Natural killer cell (primary cell): ENCODE results near the gene SLC27A4. TPM values are rescaled to one million over a fixed set of nuclear protein-coding genes. Genes with fewer than 3 reads are reported as not detected.

Experiments
- ATAC-seq, 3 donors: fragments of 150-1000 bp in 2 of 3; fragments of 200-7000 bp in 1 of 3; cut with Tn5 transposase; 1 replicate in 1 of 3; 2 replicates in 2 of 3; pipeline ENCODE4 v1.10.0; 2021; ENCODE audit warnings: mild to moderate bottlenecking in 2 of 3, moderate library complexity in 2 of 3
- DNase-seq, 2 donors: peaks; one replicate each; pipeline versions ENCODE4 v3.0.0 to v3.0.0-alpha.2; 2013 to 2021; ENCODE audit warnings: mixed read lengths in 1 of 2
- H3K27ac ChIP-seq: one replicate; pipeline ENCODE4 v1.5.1; 2013; ENCODE audit warnings: mild to moderate bottlenecking, low read length
- H3K27me3 ChIP-seq: one replicate; pipeline ENCODE4 v1.6.1; 2013; ENCODE audit warnings: low read length; ENCODE audit not compliant: control insufficient read depth, insufficient read depth
- H3K36me3 ChIP-seq: one replicate; pipeline ENCODE4 v1.6.1; 2013; ENCODE audit warnings: low read length; ENCODE audit not compliant: control insufficient read depth, insufficient read depth
- H3K4me1 ChIP-seq: one replicate; pipeline ENCODE4 v1.6.1; 2013; ENCODE audit warnings: low read length; ENCODE audit not compliant: control insufficient read depth, insufficient read depth
- H3K4me3 ChIP-seq: one replicate; pipeline ENCODE4 v1.5.1; 2013; ENCODE audit warnings: low read length
- H3K9me3 ChIP-seq: one replicate; pipeline ENCODE4 v1.6.1; 2013; ENCODE audit warnings: low read length; ENCODE audit not compliant: control insufficient read depth, insufficient read depth
- H3K27ac Mint-ChIP-seq, 2 donors: one replicate each; pipeline ENCODE4 v1.8.0; 2022; ENCODE audit warnings: mild to moderate bottlenecking in 2 of 2, mixed read lengths in 2 of 2, moderate library complexity in 1 of 2
- H3K27me3 Mint-ChIP-seq, 2 donors: one replicate each; pipeline ENCODE4 v1.8.0; 2022; ENCODE audit warnings: low read depth in 2 of 2, mixed read lengths in 2 of 2
- H3K36me3 Mint-ChIP-seq: one replicate; pipeline ENCODE4 v1.8.0; 2022; ENCODE audit warnings: mixed read lengths
- H3K4me1 Mint-ChIP-seq, 2 donors: one replicate each; pipeline ENCODE4 v1.8.0; 2022; ENCODE audit warnings: mixed read lengths in 2 of 2
- H3K4me3 Mint-ChIP-seq: one replicate; pipeline ENCODE4 v1.8.0; 2022; ENCODE audit warnings: mild to moderate bottlenecking, moderate library complexity, mixed read lengths
- H3K9me3 Mint-ChIP-seq, 2 donors: one replicate each; pipeline ENCODE4 v1.8.0; 2022; ENCODE audit warnings: mixed read lengths in 2 of 2
- WGBS: methylation state at CpG from one replicate; pipeline ENCODE4 v1.1.7; 2013; ENCODE audit warnings: missing lambda C conversion rate; ENCODE audit not compliant: insufficient coverage; 5-methylcytosine and 5-hydroxymethylcytosine counted together
- intact Hi-C: fragments of 100-400 bp; cut with micrococcal nuclease; formaldehyde crosslinking; loops from one replicate; pipeline ENCODE4 v1.14.2; 2022
- total RNA-seq, 4 donors: library from RNA; stranded (reverse); fragments of 120-200 nt in 1 of 4; gene quantifications; one replicate each; pipeline versions ENCODE4 v1.2.3 to v1.2.4, GENCODE V29; 2013 to 2022
- TF ChIP-seq, protein P1 (sequence below): fragments of 200-600 bp; IDR thresholded peaks from one replicate; pipeline ENCODE4 v1.8.0; 2022; ENCODE audit warnings: antibody characterized with exemption

Gene SLC27A4
- total RNA-seq, 3 donors from 2014 or later (not counting 1 experiment from before 2014, with no cell fraction given), result 7.7 to 12.3 (median 11.2) TPM

DNA sequence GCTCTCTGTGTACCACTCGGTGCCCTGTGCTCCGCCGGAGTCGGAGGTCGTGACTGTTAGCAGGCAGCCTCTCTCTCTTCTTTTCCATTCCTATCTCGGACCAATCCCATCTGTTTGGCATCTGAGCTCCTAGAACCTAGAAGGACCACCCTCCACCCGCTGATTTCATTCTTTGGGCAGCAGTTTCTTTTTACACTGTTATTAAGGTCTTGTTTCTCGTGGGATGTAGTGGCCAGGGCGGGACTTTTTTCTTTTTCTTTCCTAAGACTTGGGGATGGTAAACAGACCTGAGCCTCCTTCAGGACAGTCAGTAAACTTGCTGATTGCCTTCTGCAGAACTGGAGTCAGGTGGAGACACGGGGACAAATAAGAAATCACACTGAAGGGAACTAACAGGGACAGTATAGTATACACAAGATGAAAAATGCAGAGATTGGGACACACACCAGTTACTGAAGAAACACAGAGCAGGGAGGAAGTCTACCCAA is 31.3 kb downstream of the SLC27A4 start:
- WGBS, result under 1% methylated on average over 9 of the region's 10 CpGs
- Mint-ChIP-seq H3K27ac (peak overlapping the region; percentile 96 to 99), H3K9me3 (no peaks in the 10 kb centered on the region), H3K27me3 (peaks cover 0 to 2% of the 10 kb centered on the region in 2 donors), H3K36me3 (no peaks in the 10 kb centered on the region), H3K4me1 (peaks cover 29 to 31% of the 10 kb centered on the region in 2 donors), H3K4me3 (peak overlapping the region; percentile 96)
- H3K4me3 ChIP-seq, result peak overlapping the region; percentile 72
- intact Hi-C loops, result loop anchor here (1.0 kb wide), 1 partner anchor 49 kb away; the partner anchor contains the start of genes COQ4 and TRUB2
- no peaks in the 10 kb centered on the region for H3K9me3 ChIP-seq
- no peaks in the 10 kb centered on the region for H3K27me3 ChIP-seq
- peaks cover 2% of the 10 kb centered on the region for H3K36me3 ChIP-seq
- peak overlapping the region; percentile 82 for H3K27ac ChIP-seq
- DNase-seq, result no peak
- TF ChIP-seq, protein P1, sequence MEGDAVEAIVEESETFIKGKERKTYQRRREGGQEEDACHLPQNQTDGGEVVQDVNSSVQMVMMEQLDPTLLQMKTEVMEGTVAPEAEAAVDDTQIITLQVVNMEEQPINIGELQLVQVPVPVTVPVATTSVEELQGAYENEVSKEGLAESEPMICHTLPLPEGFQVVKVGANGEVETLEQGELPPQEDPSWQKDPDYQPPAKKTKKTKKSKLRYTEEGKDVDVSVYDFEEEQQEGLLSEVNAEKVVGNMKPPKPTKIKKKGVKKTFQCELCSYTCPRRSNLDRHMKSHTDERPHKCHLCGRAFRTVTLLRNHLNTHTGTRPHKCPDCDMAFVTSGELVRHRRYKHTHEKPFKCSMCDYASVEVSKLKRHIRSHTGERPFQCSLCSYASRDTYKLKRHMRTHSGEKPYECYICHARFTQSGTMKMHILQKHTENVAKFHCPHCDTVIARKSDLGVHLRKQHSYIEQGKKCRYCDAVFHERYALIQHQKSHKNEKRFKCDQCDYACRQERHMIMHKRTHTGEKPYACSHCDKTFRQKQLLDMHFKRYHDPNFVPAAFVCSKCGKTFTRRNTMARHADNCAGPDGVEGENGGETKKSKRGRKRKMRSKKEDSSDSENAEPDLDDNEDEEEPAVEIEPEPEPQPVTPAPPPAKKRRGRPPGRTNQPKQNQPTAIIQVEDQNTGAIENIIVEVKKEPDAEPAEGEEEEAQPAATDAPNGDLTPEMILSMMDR, result no peak
- H3K4me1 ChIP-seq, result peaks cover 21% of the 10 kb centered on the region
- no peak for ATAC-seq

DNA sequence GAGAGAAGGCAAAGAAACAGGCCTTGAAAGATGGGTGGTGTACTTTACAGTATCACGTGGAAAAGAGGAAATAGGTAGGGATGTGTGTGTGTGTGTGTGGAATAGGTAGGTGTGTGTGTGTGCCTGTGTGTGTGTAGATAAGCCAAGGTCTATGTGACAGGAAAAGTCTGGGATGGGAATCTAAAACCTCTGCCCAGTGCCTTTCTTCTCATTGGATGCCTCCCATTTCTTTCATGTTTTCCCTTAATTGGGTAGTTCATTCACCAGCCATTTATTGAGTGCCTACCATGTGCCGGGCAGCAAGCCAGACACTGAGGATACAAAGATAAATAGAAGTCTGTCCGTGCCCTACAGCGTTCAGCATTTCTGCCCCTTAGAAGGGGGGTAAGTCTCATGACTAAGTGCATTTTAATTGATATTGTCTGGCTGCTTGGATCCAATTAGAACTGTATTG is 31.9 kb downstream of the SLC27A4 start:
- H3K4me1 ChIP-seq, result peaks cover 21% of the 10 kb centered on the region
- Mint-ChIP-seq H3K4me3 (peak overlapping the region; percentile 96), H3K27ac (peak overlapping the region; percentile 96 to 99), H3K36me3 (no peaks in the 10 kb centered on the region), H3K9me3 (no peaks in the 10 kb centered on the region), H3K4me1 (peaks cover 29 to 31% of the 10 kb centered on the region in 2 donors), H3K27me3 (no peaks in the 10 kb centered on the region)
- no peak for DNase-seq
- ATAC-seq, result no peak
- H3K27ac ChIP-seq, result no peak overlapping the region
- no peaks in the 10 kb centered on the region for H3K27me3 ChIP-seq
- WGBS, result 28% methylated on average over 4 of the region's 4 CpGs
- H3K4me3 ChIP-seq, result no peak overlapping the region
- intact Hi-C loops, result no loop called here
- TF ChIP-seq, protein P1, result no peak
- no peaks in the 10 kb centered on the region for H3K9me3 ChIP-seq
- peaks cover 2% of the 10 kb centered on the region for H3K36me3 ChIP-seq

DNA sequence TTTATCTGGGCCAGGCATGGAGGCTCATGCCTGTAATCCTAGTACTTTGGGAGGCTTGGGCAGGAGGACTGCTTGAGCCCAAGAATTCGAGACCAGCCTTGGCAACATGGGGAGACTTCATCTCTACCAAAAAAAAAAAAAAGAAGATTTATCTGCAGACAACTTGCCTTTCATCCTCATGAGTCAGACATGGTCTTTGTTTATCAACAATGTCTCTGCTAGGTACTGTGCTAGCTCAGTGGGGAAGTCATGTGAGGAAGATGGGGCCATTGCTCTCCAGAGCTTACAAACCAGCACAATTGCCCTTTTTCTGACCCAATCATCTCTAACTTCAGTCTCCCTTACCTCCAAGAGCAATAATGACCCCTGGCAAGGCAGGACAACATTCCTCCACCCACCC is 32.5 kb downstream of the SLC27A4 start:
- Mint-ChIP-seq H3K9me3 (no peaks in the 10 kb centered on the region), H3K4me3 (peak overlapping the region; percentile 76), H3K4me1 (peaks cover 29 to 31% of the 10 kb centered on the region in 2 donors), H3K27ac (peak overlapping the region; percentile 96 to 99), H3K36me3 (no peaks in the 10 kb centered on the region), H3K27me3 (no peaks in the 10 kb centered on the region)
- TF ChIP-seq, protein P1, result no peak
- H3K4me1 ChIP-seq, result peaks cover 21% of the 10 kb centered on the region
- H3K36me3 ChIP-seq, result peaks cover 3% of the 10 kb centered on the region
- WGBS, result 100% methylated on average over 1 of the region's 1 CpG
- no peaks in the 10 kb centered on the region for H3K9me3 ChIP-seq
- DNase-seq (no peak), ATAC-seq (no peak)
- no peak overlapping the region for H3K27ac ChIP-seq
- intact Hi-C loops, result no loop called here
- no peak overlapping the region for H3K4me3 ChIP-seq
- H3K27me3 ChIP-seq, result no peaks in the 10 kb centered on the region

DNA sequence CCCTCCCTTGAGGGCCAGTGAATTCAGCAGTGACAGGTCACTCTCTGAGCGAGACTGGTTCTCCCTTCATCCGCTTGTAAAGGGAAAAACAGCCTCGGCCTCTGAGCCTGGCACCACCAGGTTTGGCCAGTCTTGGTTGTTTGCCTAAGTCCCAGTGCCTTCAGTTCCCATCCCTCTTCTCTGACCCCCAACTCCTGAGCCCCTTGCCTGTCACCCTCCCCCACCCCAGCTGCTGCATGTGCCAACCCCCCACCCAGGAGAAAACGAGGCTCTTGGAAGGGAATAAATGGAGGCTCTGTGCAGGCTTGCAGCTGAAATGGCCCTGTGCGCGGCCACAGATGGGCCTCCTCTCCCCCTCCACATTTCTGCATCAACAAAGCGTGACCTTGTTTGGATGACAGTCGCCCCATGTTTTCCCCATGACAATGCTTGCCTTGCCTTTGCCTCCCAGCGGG is 33.9 kb downstream of the SLC27A4 start:
- no peak overlapping the region for H3K4me3 Mint-ChIP-seq
- no peaks in the 10 kb centered on the region for H3K9me3 Mint-ChIP-seq
- no peaks in the 10 kb centered on the region for H3K9me3 ChIP-seq
- TF ChIP-seq, protein P1, result no peak
- H3K36me3 Mint-ChIP-seq, result no peaks in the 10 kb centered on the region
- peaks cover 21% of the 10 kb centered on the region for H3K4me1 ChIP-seq
- H3K27me3 ChIP-seq, result no peaks in the 10 kb centered on the region
- peaks cover 29 to 31% of the 10 kb centered on the region in 2 donors for H3K4me1 Mint-ChIP-seq
- DNase-seq, result no peak
- no peak overlapping the region for H3K27ac ChIP-seq
- H3K4me3 ChIP-seq, result no peak overlapping the region
- intact Hi-C loops, result no loop called here
- no peak overlapping the region for H3K27ac Mint-ChIP-seq
- 93% methylated on average over 9 of the region's 9 CpGs for WGBS
- peaks cover 11% of the 10 kb centered on the region for H3K36me3 ChIP-seq
- H3K27me3 Mint-ChIP-seq, result no peaks in the 10 kb centered on the region
- ATAC-seq, result no peak
